Mesothelial cell of epicardium (in vitro differentiated cells): Measurements from ENCODE around the gene RAPGEF6. TPM values are rescaled to one million over a fixed set of nuclear protein-coding genes. Genes with fewer than 3 reads are reported as not detected.

ENCODE experiments used
- DNase-seq, 2 experiments: peaks; one replicate each; pipeline ENCODE4 v3.0.0; 2021; ENCODE audit warnings: low spot score in 2 of 2; ENCODE audit not compliant: unreplicated experiment in 2 of 2
- H3K27ac Mint-ChIP-seq: 2 replicates; pipeline ENCODE4 v1.8.0; 2021; ENCODE audit warnings: mixed read lengths
- H3K27me3 Mint-ChIP-seq: 2 replicates; pipeline ENCODE4 v1.8.0; 2021; ENCODE audit warnings: low read depth, mixed read lengths
- H3K36me3 Mint-ChIP-seq: 2 replicates; pipeline ENCODE4 v1.8.0; 2021; ENCODE audit warnings: mixed read lengths
- H3K4me1 Mint-ChIP-seq: 2 replicates; pipeline ENCODE4 v1.8.0; 2021; ENCODE audit warnings: mixed read lengths
- H3K4me3 Mint-ChIP-seq: 2 replicates; pipeline ENCODE4 v1.8.0; 2021; ENCODE audit warnings: mild to moderate bottlenecking, moderate library complexity, mixed read lengths
- H3K9me3 Mint-ChIP-seq: 2 replicates; pipeline ENCODE4 v1.8.0; 2021; ENCODE audit warnings: mixed read lengths
- total RNA-seq: library from RNA; stranded (reverse); gene quantifications from 3 replicates; pipeline ENCODE4 v1.2.1, GENCODE V29; 2021
- TF ChIP-seq, protein P1 (sequence below): fragments of 200-600 bp; sonication (generic); IDR thresholded peaks from one replicate; pipeline ENCODE4 v1.5.0; 2021; ENCODE audit warnings: antibody characterized with exemption; ENCODE audit not compliant: unreplicated experiment

The RAPGEF6 gene
- total RNA-seq, 1 donor from 2014 or later: 29.0 TPM

GRCh38 chr5:131441184-131441583 lies 193.8 kb downstream of the RAPGEF6 start:
- Mint-ChIP-seq H3K4me1 (no peaks in the 10 kb centered on the region), H3K27ac (no peak overlapping the region), H3K9me3 (no peaks in the 10 kb centered on the region), H3K4me3 (no peak overlapping the region), H3K27me3 (no peaks in the 10 kb centered on the region), H3K36me3 (peaks cover 26% of the 10 kb centered on the region)
- TF ChIP-seq, protein P1, sequence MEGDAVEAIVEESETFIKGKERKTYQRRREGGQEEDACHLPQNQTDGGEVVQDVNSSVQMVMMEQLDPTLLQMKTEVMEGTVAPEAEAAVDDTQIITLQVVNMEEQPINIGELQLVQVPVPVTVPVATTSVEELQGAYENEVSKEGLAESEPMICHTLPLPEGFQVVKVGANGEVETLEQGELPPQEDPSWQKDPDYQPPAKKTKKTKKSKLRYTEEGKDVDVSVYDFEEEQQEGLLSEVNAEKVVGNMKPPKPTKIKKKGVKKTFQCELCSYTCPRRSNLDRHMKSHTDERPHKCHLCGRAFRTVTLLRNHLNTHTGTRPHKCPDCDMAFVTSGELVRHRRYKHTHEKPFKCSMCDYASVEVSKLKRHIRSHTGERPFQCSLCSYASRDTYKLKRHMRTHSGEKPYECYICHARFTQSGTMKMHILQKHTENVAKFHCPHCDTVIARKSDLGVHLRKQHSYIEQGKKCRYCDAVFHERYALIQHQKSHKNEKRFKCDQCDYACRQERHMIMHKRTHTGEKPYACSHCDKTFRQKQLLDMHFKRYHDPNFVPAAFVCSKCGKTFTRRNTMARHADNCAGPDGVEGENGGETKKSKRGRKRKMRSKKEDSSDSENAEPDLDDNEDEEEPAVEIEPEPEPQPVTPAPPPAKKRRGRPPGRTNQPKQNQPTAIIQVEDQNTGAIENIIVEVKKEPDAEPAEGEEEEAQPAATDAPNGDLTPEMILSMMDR: no peak
- no peak for DNase-seq

DNA sequence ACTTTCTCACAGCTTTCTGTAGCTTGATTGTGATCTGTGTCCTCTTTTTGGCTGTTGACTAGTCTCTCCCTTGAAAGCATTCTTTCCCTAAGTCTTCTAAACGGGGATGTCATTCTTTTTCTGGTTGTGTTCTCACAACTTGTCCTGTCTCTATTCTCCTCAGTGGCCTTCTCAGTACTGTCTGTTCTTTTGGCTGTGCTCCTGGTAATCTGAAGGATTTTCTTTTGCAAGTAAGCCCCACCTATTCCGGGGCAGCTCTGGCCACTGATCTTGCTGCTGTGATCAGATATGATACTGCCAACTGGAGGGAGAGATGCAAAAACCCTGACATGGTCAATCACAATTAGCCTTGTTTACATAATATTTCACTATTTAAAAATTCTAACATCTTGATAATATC lies 198.9 kb downstream of the RAPGEF6 start:
- TF ChIP-seq, protein P1: no peak
- Mint-ChIP-seq H3K36me3 (peaks cover 38% of the 10 kb centered on the region), H3K4me3 (no peak overlapping the region)

GRCh38 chr5:131433109-131433508 lies 201.9 kb downstream of the RAPGEF6 start:
- Mint-ChIP-seq H3K36me3 (peaks cover 43% of the 10 kb centered on the region), H3K27me3 (no peaks in the 10 kb centered on the region), H3K9me3 (no peaks in the 10 kb centered on the region), H3K4me1 (no peaks in the 10 kb centered on the region), H3K27ac (no peak overlapping the region), H3K4me3 (no peak overlapping the region)
- DNase-seq: no peak
- TF ChIP-seq, protein P1: no peak

More for the DNA sequence above, 198.9 kb downstream of the RAPGEF6 start:
- no peak overlapping the region for H3K27ac Mint-ChIP-seq
- H3K9me3 Mint-ChIP-seq: no peaks in the 10 kb centered on the region
- DNase-seq: no peak
- no peaks in the 10 kb centered on the region for H3K4me1 Mint-ChIP-seq
- H3K27me3 Mint-ChIP-seq: no peaks in the 10 kb centered on the region

GRCh38 chr5:131431794-131432193 lies 203.2 kb downstream of the RAPGEF6 start:
- H3K36me3 Mint-ChIP-seq: peaks cover 41% of the 10 kb centered on the region
- no peaks in the 10 kb centered on the region for H3K9me3 Mint-ChIP-seq
- no peak overlapping the region for H3K4me3 Mint-ChIP-seq
- no peak overlapping the region for H3K27ac Mint-ChIP-seq
- TF ChIP-seq, protein P1: no peak
- DNase-seq: no peak
- no peaks in the 10 kb centered on the region for H3K4me1 Mint-ChIP-seq
- no peaks in the 10 kb centered on the region for H3K27me3 Mint-ChIP-seq

DNA sequence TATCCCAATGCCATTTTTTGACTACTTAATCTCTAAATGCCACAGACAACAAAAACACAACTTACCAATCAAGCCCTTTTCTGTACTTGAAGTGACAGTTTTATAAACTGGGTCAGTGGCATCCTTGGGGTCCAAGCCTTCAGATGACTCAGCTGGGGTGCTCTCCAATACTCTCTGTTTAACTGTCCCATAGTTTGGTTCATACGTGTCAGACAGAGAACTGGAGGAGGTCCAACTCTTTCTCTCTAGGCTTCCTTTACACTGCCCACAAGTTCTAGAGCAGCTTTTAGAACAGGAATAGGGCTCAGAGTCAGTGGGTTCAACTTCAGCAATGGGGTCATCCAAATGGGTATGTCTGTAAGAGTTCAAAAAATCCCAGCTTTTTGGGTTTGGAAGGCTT lies 204.2 kb downstream of the RAPGEF6 start:
- H3K4me3 Mint-ChIP-seq: no peak overlapping the region
- H3K9me3 Mint-ChIP-seq: no peaks in the 10 kb centered on the region
- DNase-seq: no peak
- no peaks in the 10 kb centered on the region for H3K27me3 Mint-ChIP-seq
- H3K36me3 Mint-ChIP-seq: peaks cover 37% of the 10 kb centered on the region
- no peak overlapping the region for H3K27ac Mint-ChIP-seq
- TF ChIP-seq, protein P1: no peak
- peaks cover 7% of the 10 kb centered on the region for H3K4me1 Mint-ChIP-seq

GRCh38 chr5:131426011-131426410 lies 209.0 kb downstream of the RAPGEF6 start:
- H3K4me3 Mint-ChIP-seq: no peak overlapping the region
- H3K27ac Mint-ChIP-seq: no peak overlapping the region
- DNase-seq: no peak
- TF ChIP-seq, protein P1: no peak
- peaks cover 15% of the 10 kb centered on the region for H3K4me1 Mint-ChIP-seq
- no peaks in the 10 kb centered on the region for H3K27me3 Mint-ChIP-seq
- H3K9me3 Mint-ChIP-seq: no peaks in the 10 kb centered on the region
- peaks cover 17% of the 10 kb centered on the region for H3K36me3 Mint-ChIP-seq
